PC-9 (cell line): ENCODE measurements around the gene SLC37A2. TPM values are rescaled to one million over a fixed set of nuclear protein-coding genes. Genes with fewer than 3 reads are reported as not detected.

ENCODE experiments used
- BruUV-seq: library from RNA; stranded (reverse); fragments of 400-500 nt; replicated peaks from 2 replicates; lab custom pipeline; 2021; lab: Mats Ljungman, UMichigan
- CTCF ChIA-PET: fragments of 300-600 bp; sonication (Branson Sonifier 250); formaldehyde crosslinking; loops from one replicate; lab custom pipeline; 2022; ENCODE audit warnings: antibody characterized with exemption; lab: Charles Lee
- POLR2A ChIA-PET: fragments of 300-600 bp; sonication (Branson Sonifier 250); formaldehyde crosslinking; loops from one replicate; lab custom pipeline; 2022; ENCODE audit warnings: antibody characterized with exemption; ENCODE audit not compliant: unreplicated experiment; lab: Charles Lee
- DNase-seq, 2 experiments: peaks; one replicate each; pipeline versions ENCODE4 v3.0.0 to v3.0.0-alpha.2; 2015 to 2022; ENCODE audit warnings: mixed read lengths in 1 of 2
- H2AFZ ChIP-seq: fragments of 200-600 bp; sonication (generic); 2 replicates; pipeline ENCODE4 v1.8.1; 2017; ENCODE audit warnings: antibody characterized with exemption
- H3F3A ChIP-seq: fragments of 200-600 bp; sonication (generic); 2 replicates; pipeline ENCODE4 v1.8.1; 2017; ENCODE audit warnings: antibody characterized with exemption, mild to moderate bottlenecking, low read depth; ENCODE audit not compliant: insufficient read depth
- H3K27ac ChIP-seq: fragments of 200-600 bp; sonication (generic); 2 replicates; pipeline ENCODE4 v1.6.1; 2016; ENCODE audit warnings: mixed run types
- H3K27me3 ChIP-seq: fragments of 200-600 bp; sonication (generic); 2 replicates; pipeline ENCODE4 v1.6.1; 2016; ENCODE audit warnings: low read depth, mixed run types; ENCODE audit not compliant: insufficient read depth
- H3K36me3 ChIP-seq: fragments of 200-600 bp; sonication (generic); 2 replicates; pipeline ENCODE4 v1.6.1; 2016; ENCODE audit warnings: low read depth, mixed run types
- H3K4me1 ChIP-seq: fragments of 200-600 bp; sonication (generic); replicated peaks from 2 replicates; pipeline ENCODE4 v1.6.1; 2016; ENCODE audit warnings: mixed run types; ENCODE audit not compliant: insufficient read depth
- H3K4me2 ChIP-seq: fragments of 200-600 bp; sonication (generic); 2 replicates; pipeline ENCODE4 v1.6.1; 2017; ENCODE audit warnings: mixed run types
- H3K4me3 ChIP-seq: fragments of 200-600 bp; sonication (generic); 2 replicates; pipeline ENCODE4 v1.6.1; 2016; ENCODE audit warnings: mixed run types
- H3K79me2 ChIP-seq: fragments of 200-600 bp; sonication (generic); 2 replicates; pipeline ENCODE4 v1.6.1; 2017; ENCODE audit warnings: low read depth, mixed run types
- H3K9me2 ChIP-seq: fragments of 200-600 bp; sonication (generic); 2 replicates; pipeline ENCODE4 v1.8.1; 2017; ENCODE audit warnings: mild to moderate bottlenecking; ENCODE audit not compliant: insufficient read depth
- H3K9me3 ChIP-seq: fragments of 200-600 bp; sonication (generic); 2 replicates; pipeline ENCODE4 v1.8.1; 2016; ENCODE audit warnings: low read depth; ENCODE audit not compliant: insufficient read depth
- H4K20me1 ChIP-seq: fragments of 200-600 bp; sonication (generic); 2 replicates; pipeline ENCODE4 v1.8.1; 2017; ENCODE audit not compliant: insufficient read depth
- CTCF ChIP-seq: fragments of 200-600 bp; sonication (generic); conservative IDR thresholded peaks from 2 replicates; pipeline ENCODE4 v1.6.1; 2017; ENCODE audit warnings: mixed run types, antibody characterized with exemption, mild to moderate bottlenecking, moderate library complexity
- EZH2 ChIP-seq: fragments of 200-600 bp; sonication (generic); IDR thresholded peaks from 2 replicates; pipeline ENCODE4 v1.8.0; 2017; ENCODE audit warnings: antibody characterized with exemption, low read depth
- intact Hi-C: fragments of 100-400 bp; cut with micrococcal nuclease; formaldehyde crosslinking; loops from one replicate; pipeline ENCODE4 v1.10.0; 2022; ENCODE audit not compliant: unreplicated experiment
- total RNA-seq: library from RNA; stranded (reverse); gene quantifications from 2 replicates; pipeline ENCODE4 v1.2.3, GENCODE V29; 2021

SLC37A2 gene
- total RNA-seq, 1 experiment from 2014 or later, result 24.0 TPM

GRCh38 chr11:125128450-125128849 lies 65.3 kb downstream of the SLC37A2 start:
- Histone ChIP-seq H3K4me1 (peaks cover 9% of the 10 kb centered on the region), H3F3A (peaks cover 2% of the 10 kb centered on the region; the same call in 1 of the 2 replicates), H3K27me3 (no peaks in the 10 kb centered on the region), H3K4me3 (no peak overlapping the region), H3K9me2 (no peaks in the 10 kb centered on the region), H3K27ac (no peak overlapping the region), H3K79me2 (no peaks in the 10 kb centered on the region), H3K36me3 (no peaks in the 10 kb centered on the region), H3K9me3 (no peaks in the 10 kb centered on the region), H3K4me2 (no peak overlapping the region), H4K20me1 (no peaks in the 10 kb centered on the region), H2AFZ (no peak overlapping the region)
- TF ChIP-seq EZH2, result no peak
- TF ChIP-seq CTCF, result no peak
- intact Hi-C loops, result no loop called here
- ChIA-PET CTCF (no interaction called here), POLR2A (no interaction called here)
- no TSS peak for BruUV-seq
- no peak for DNase-seq

- no peaks in the 10 kb centered on the region for H3F3A ChIP-seq
- H3K79me2 ChIP-seq, result no peaks in the 10 kb centered on the region
- H3K27me3 ChIP-seq, result no peaks in the 10 kb centered on the region
- no peak overlapping the region for H3K4me3 ChIP-seq
- no peaks in the 10 kb centered on the region for H3K9me2 ChIP-seq
- 0 out of 2 replicates have a peak, but pooled peaks cover 1% of the 10 kb centered on the region for H3K4me1 ChIP-seq
- intact Hi-C loops, result no loop called here
- no peaks in the 10 kb centered on the region for H3K9me3 ChIP-seq
- no peaks in the 10 kb centered on the region for H4K20me1 ChIP-seq
- POLR2A ChIA-PET, result no interaction called here
- H3K4me2 ChIP-seq, result no peak overlapping the region
- no TSS peak for BruUV-seq
- DNase-seq, result no peak
- no peak overlapping the region for H2AFZ ChIP-seq
- TF ChIP-seq EZH2, result no peak
- TF ChIP-seq CTCF, result no peak
- H3K36me3 ChIP-seq, result no peaks in the 10 kb centered on the region
- CTCF ChIA-PET, result no interaction called here
- no peak overlapping the region for H3K27ac ChIP-seq
These were observed 66.3 kb downstream of the SLC37A2 start for GRCh38 chr11:125129316-125129993.

- no peaks in the 10 kb centered on the region for H3K79me2 ChIP-seq
- no peaks in the 10 kb centered on the region for H4K20me1 ChIP-seq
- no peaks in the 10 kb centered on the region for H3K27me3 ChIP-seq
- no peak overlapping the region for H3K4me2 ChIP-seq
- H3K27ac ChIP-seq, result no peak overlapping the region
- H3K4me3 ChIP-seq, result no peak overlapping the region
- no TSS peak for BruUV-seq
- H3K9me3 ChIP-seq, result no peaks in the 10 kb centered on the region
- DNase-seq, result no peak
- POLR2A ChIA-PET, result no interaction called here
- H3K36me3 ChIP-seq, result no peaks in the 10 kb centered on the region
- intact Hi-C loops, result no loop called here
- no peaks in the 10 kb centered on the region for H3K4me1 ChIP-seq
- CTCF ChIA-PET, result no interaction called here
- H2AFZ ChIP-seq, result no peak overlapping the region
- no peaks in the 10 kb centered on the region for H3K9me2 ChIP-seq
- TF ChIP-seq EZH2 (no peak), CTCF (no peak)
- no peaks in the 10 kb centered on the region for H3F3A ChIP-seq
These were observed 69.0 kb downstream of the SLC37A2 start for GRCh38 chr11:125132071-125132470.
